ENCODE results near the gene NT5C3A.

The NT5C3A gene

DNA sequence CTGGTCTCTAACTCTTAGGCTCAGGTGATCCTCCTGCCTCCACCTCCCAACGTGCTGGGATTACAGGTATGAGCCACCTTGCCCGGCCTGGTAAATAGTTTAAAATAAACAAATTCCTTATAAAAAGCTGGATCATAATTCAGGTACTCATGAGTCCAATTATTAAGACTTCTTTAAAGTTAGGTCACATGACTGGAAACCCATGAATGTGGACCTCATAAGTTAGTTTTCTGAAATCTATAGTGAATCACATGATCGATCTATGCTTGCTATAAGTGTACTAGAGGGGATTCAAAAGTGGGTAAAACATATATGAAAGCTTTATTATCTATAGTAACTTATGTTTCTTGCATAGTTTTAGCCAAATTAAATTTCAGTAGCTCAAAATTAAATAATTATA lies 14.3 kb downstream of the NT5C3A start:
- no peak overlapping the region for H3K4me3 ChIP-seq (ENCODE audit: low read depth, low read length)
- TF ChIP-seq, protein P1, sequence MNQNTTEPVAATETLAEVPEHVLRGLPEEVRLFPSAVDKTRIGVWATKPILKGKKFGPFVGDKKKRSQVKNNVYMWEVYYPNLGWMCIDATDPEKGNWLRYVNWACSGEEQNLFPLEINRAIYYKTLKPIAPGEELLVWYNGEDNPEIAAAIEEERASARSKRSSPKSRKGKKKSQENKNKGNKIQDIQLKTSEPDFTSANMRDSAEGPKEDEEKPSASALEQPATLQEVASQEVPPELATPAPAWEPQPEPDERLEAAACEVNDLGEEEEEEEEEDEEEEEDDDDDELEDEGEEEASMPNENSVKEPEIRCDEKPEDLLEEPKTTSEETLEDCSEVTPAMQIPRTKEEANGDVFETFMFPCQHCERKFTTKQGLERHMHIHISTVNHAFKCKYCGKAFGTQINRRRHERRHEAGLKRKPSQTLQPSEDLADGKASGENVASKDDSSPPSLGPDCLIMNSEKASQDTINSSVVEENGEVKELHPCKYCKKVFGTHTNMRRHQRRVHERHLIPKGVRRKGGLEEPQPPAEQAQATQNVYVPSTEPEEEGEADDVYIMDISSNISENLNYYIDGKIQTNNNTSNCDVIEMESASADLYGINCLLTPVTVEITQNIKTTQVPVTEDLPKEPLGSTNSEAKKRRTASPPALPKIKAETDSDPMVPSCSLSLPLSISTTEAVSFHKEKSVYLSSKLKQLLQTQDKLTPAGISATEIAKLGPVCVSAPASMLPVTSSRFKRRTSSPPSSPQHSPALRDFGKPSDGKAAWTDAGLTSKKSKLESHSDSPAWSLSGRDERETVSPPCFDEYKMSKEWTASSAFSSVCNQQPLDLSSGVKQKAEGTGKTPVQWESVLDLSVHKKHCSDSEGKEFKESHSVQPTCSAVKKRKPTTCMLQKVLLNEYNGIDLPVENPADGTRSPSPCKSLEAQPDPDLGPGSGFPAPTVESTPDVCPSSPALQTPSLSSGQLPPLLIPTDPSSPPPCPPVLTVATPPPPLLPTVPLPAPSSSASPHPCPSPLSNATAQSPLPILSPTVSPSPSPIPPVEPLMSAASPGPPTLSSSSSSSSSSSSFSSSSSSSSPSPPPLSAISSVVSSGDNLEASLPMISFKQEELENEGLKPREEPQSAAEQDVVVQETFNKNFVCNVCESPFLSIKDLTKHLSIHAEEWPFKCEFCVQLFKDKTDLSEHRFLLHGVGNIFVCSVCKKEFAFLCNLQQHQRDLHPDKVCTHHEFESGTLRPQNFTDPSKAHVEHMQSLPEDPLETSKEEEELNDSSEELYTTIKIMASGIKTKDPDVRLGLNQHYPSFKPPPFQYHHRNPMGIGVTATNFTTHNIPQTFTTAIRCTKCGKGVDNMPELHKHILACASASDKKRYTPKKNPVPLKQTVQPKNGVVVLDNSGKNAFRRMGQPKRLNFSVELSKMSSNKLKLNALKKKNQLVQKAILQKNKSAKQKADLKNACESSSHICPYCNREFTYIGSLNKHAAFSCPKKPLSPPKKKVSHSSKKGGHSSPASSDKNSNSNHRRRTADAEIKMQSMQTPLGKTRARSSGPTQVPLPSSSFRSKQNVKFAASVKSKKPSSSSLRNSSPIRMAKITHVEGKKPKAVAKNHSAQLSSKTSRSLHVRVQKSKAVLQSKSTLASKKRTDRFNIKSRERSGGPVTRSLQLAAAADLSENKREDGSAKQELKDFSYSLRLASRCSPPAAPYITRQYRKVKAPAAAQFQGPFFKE (tag by site-specific recombination; IDR thresholded peaks at IDR 0.05; ENCODE audit: borderline replicate concordance), result no peak
- TF ChIP-seq, protein P2, sequence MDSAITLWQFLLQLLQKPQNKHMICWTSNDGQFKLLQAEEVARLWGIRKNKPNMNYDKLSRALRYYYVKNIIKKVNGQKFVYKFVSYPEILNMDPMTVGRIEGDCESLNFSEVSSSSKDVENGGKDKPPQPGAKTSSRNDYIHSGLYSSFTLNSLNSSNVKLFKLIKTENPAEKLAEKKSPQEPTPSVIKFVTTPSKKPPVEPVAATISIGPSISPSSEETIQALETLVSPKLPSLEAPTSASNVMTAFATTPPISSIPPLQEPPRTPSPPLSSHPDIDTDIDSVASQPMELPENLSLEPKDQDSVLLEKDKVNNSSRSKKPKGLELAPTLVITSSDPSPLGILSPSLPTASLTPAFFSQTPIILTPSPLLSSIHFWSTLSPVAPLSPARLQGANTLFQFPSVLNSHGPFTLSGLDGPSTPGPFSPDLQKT (IDR thresholded peaks at IDR 0.05; ENCODE audit: borderline replicate concordance, low read depth, low read length), result no peak
- no peak for TF ChIP-seq FEZF1 (tag by site-specific recombination; IDR thresholded peaks at IDR 0.05)
- TF ChIP-seq, protein P3, sequence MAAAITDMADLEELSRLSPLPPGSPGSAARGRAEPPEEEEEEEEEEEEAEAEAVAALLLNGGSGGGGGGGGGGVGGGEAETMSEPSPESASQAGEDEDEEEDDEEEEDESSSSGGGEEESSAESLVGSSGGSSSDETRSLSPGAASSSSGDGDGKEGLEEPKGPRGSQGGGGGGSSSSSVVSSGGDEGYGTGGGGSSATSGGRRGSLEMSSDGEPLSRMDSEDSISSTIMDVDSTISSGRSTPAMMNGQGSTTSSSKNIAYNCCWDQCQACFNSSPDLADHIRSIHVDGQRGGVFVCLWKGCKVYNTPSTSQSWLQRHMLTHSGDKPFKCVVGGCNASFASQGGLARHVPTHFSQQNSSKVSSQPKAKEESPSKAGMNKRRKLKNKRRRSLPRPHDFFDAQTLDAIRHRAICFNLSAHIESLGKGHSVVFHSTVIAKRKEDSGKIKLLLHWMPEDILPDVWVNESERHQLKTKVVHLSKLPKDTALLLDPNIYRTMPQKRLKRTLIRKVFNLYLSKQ (tag by site-specific recombination; IDR thresholded peaks at IDR 0.05; ENCODE audit: borderline replicate concordance), result no peak
- TF ChIP-seq OVOL3 (tag by site-specific recombination; IDR thresholded peaks at IDR 0.05), result no peak
- TF ChIP-seq ZNF555 (tag by site-specific recombination; conservative IDR thresholded peaks at IDR 0.05), result no peak
- CTCF ChIA-PET, result interaction anchor here (0.7 to 2.8 kb wide), 2 partner anchors 202 to 248 kb away, joined by 3 to 13 read pairs; no protein-coding TSS in a partner anchor
- H3K27ac ChIP-seq (ENCODE audit: extremely low read depth, low read depth, low read length), result no peak overlapping the region
- H3K4me1 ChIP-seq (ENCODE audit: control insufficient read depth, insufficient read depth, low read length), result peaks cover 19% of the 10 kb centered on the region
- POLR2A ChIA-PET, result no interaction called here
- H3K9me3 ChIP-seq (ENCODE audit: control insufficient read depth, insufficient read depth, low read depth, low read length), result no peaks in the 10 kb centered on the region
- H3K36me3 ChIP-seq (ENCODE audit: control insufficient read depth in 2 of 2, insufficient read depth in 1 of 2, low read length in 2 of 2), result no peaks in the 10 kb centered on the region; a peak in 1 of 3 replicates

DNA sequence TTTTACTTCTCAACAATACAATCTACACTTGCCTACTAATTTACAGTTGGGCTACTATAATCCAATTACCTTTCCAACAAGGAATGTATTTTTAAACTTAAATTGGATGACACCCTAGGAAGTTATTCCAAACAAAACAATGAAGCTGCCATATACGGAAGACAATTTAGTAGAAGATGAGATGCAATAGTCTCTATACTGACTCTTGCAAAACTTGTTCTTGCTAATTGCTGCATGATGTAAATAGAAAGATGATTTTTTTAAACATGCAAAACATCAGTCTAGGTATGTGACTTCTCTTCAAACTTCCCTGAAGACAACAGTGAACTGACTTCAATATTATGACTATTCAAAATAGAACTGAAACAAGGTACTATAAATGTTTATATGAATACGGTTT lies 17.6 kb downstream of the NT5C3A start:
- Histone ChIP-seq H3K4me1 (ENCODE audit: control insufficient read depth, insufficient read depth, low read length) (peaks cover 28% of the 10 kb centered on the region), H3K4me3 (ENCODE audit: low read depth, low read length) (no peak overlapping the region), H3K36me3 (ENCODE audit: control insufficient read depth in 2 of 2, insufficient read depth in 1 of 2, low read length in 2 of 2) (no peaks in the 10 kb centered on the region; a peak in 1 of 3 replicates), H3K27ac (ENCODE audit: extremely low read depth, low read depth, low read length) (no peak overlapping the region), H3K9me3 (ENCODE audit: control insufficient read depth, insufficient read depth, low read depth, low read length) (no peaks in the 10 kb centered on the region)
- CTCF ChIA-PET, result no interaction called here
- TF ChIP-seq, protein P4, sequence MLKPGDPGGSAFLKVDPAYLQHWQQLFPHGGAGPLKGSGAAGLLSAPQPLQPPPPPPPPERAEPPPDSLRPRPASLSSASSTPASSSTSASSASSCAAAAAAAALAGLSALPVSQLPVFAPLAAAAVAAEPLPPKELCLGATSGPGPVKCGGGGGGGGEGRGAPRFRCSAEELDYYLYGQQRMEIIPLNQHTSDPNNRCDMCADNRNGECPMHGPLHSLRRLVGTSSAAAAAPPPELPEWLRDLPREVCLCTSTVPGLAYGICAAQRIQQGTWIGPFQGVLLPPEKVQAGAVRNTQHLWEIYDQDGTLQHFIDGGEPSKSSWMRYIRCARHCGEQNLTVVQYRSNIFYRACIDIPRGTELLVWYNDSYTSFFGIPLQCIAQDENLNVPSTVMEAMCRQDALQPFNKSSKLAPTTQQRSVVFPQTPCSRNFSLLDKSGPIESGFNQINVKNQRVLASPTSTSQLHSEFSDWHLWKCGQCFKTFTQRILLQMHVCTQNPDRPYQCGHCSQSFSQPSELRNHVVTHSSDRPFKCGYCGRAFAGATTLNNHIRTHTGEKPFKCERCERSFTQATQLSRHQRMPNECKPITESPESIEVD (tag by site-specific recombination; IDR thresholded peaks at IDR 0.05), result peak; percentile 67
- TF ChIP-seq ZNF114 (tag by site-specific recombination; IDR thresholded peaks at IDR 0.05), result no peak
- POLR2A ChIA-PET, result no interaction called here

DNA sequence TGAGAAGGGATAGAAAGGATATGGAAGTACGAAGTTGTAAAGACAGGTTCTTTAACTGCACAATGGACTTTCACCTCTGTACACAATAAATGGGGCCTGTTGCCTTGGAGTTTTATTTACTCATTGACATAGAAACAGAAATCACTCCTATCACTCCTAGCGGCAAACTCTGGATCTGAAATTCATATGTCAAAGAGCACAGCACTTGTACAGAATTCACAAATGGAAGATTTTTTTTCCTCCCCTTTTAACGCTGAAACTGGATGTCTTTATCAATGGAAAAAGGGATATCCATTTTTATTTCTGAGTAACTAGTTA lies 18.2 kb downstream of the NT5C3A start:
- Histone ChIP-seq H3K4me1 (ENCODE audit: control insufficient read depth, insufficient read depth, low read length) (peaks cover 33% of the 10 kb centered on the region), H3K36me3 (ENCODE audit: control insufficient read depth in 2 of 2, insufficient read depth in 1 of 2, low read length in 2 of 2) (no peaks in the 10 kb centered on the region; a peak in 1 of 3 replicates), H3K27ac (ENCODE audit: extremely low read depth, low read depth, low read length) (0 out of 2 replicates have a peak overlapping the region, but pooled peaks have one; percentile 22), H3K4me3 (ENCODE audit: low read depth, low read length) (no peak overlapping the region), H3K9me3 (ENCODE audit: control insufficient read depth, insufficient read depth, low read depth, low read length) (no peaks in the 10 kb centered on the region)
- CTCF ChIA-PET, result interaction anchor here (1.1 to 1.2 kb wide), 2 partner anchors 17 to 63 kb away, joined by 3 to 4 read pairs; no protein-coding TSS in a partner anchor
- POLR2A ChIA-PET, result no interaction called here
- TF ChIP-seq, protein P1 (tag by site-specific recombination; IDR thresholded peaks at IDR 0.05; ENCODE audit: borderline replicate concordance), result no peak
- TF ChIP-seq, protein P5, sequence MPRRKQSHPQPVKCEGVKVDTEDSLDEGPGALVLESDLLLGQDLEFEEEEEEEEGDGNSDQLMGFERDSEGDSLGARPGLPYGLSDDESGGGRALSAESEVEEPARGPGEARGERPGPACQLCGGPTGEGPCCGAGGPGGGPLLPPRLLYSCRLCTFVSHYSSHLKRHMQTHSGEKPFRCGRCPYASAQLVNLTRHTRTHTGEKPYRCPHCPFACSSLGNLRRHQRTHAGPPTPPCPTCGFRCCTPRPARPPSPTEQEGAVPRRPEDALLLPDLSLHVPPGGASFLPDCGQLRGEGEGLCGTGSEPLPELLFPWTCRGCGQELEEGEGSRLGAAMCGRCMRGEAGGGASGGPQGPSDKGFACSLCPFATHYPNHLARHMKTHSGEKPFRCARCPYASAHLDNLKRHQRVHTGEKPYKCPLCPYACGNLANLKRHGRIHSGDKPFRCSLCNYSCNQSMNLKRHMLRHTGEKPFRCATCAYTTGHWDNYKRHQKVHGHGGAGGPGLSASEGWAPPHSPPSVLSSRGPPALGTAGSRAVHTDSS (tag by site-specific recombination; IDR thresholded peaks at IDR 0.05), result no peak
- TF ChIP-seq ZBTB7A (tag by site-specific recombination; IDR thresholded peaks at IDR 0.05; ENCODE audit: low read depth) (no peak), ZNF114 (tag by site-specific recombination; IDR thresholded peaks at IDR 0.05) (no peak), ZNF660 (tag by site-specific recombination; IDR thresholded peaks at IDR 0.05) (no peak), ZNF175 (tag by site-specific recombination; IDR thresholded peaks at IDR 0.05) (no peak)

Data from HEK293 (cell line).